H7 (cell line): ENCODE results near the gene HLF. TPM values are rescaled to one million over a fixed set of nuclear protein-coding genes. Genes with fewer than 3 reads are reported as not detected.
A peak's percentile ranks its signal among the peaks of the same experiment; 100 is the strongest.
"Not testable (repeated sequence)": the region's sequence is repeated elsewhere in the genome, so short reads cannot be mapped to it uniquely, and the experiment has no call there.

Experiments
- DNase-seq: peaks from one replicate; pipeline ENCODE4 v3.0.0; 2012
- H3K27me3 ChIP-seq: 2 replicates; pipeline ENCODE4 v1.6.0; 2011; ENCODE audit warnings: mild to moderate bottlenecking, low read length; ENCODE audit not compliant: control insufficient read depth, insufficient read depth
- H3K36me3 ChIP-seq: replicated peaks from 2 replicates; pipeline ENCODE4 v1.5.1; 2011; ENCODE audit warnings: low read length; ENCODE audit not compliant: control insufficient read depth, insufficient read depth
- H3K4me3 ChIP-seq: 2 replicates; pipeline ENCODE4 v1.5.1; 2011; ENCODE audit warnings: low read depth, mild to moderate bottlenecking, control low read depth, low read length, moderate library complexity; ENCODE audit not compliant: insufficient read depth
- total RNA-seq: library from RNA; depleted of rRNA; stranded (reverse); fragments of >200 nt; shearing (Covaris generic); gene quantifications from 2 replicates; pipeline ENCODE4 v1.2.3, GENCODE V29; 2014

HLF gene
- total RNA-seq, 1 experiment from 2014 or later, result 0.55 TPM

DNA sequence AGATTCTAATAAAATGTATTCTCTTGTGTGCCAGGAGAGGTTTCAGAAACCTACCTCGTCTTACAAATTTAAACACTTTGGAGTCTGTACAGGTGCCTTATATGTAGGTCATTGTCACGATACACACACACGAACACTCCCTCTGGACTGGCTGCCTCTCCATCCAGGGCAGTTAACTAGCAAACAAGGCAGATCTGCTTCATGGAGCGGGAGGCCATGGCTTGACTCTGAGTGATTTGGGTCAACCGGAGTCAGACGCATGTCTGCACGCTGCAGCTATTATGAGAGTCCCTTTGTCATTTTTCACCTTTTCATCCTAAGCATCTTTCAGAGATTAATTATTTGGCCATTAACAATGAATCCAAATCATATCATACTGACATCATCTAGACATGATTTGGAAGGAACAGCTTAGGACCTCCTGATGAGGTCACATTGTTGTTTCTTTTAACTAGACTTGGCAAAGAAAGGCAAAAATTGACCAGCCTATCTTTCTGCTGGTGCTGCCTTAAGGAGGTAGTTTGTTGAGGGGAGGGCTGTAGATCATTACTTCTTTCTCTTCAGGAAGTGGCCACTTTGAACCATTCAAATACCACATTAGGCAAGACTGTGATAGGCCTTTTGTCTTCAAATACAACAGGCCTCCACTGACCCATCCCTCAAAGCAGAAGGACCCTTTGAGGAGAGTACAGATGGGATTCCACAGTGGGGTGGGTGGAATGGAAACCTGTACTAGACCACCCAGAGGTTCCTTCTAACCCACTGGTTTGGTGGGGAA lies 58.9 kb downstream of the HLF start:
- no peak for DNase-seq
- H3K36me3 ChIP-seq, result no peaks in the 10 kb centered on the region
- H3K27me3 ChIP-seq, result no peaks in the 10 kb centered on the region
- H3K4me3 ChIP-seq, result no peak overlapping the region

DNA sequence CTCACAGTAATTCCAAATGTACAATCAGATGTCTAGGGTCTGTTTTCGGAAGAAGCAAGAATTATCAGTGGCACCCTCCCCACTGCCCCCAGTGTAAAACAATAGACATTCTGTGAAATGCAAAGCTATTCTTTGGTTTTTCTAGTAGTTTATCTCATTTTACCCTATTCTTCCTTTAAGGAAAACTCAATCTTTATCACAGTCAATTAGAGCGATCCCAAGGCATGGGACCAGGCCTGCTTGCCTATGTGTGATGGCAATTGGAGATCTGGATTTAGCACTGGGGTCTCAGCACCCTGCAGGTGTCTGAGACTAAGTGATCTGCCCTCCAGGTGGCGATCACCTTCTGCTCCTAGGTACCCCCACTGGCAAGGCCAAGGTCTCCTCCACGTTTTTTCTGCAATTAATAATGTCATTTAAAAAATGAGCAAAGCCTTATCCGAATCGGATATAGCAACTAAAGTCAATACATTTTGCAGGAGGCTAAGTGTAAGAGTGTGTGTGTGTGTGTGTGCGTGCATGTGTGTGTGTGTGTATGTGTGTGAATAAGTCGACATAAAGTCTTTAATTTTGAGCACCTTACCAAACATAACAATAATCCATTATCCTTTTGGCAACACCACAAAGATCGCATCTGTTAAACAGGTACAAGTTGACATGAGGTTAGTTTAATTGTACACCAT lies 59.7 kb downstream of the HLF start:
- Histone ChIP-seq H3K36me3 (no peaks in the 10 kb centered on the region), H3K4me3 (no peak overlapping the region), H3K27me3 (no peaks in the 10 kb centered on the region)
- DNase-seq, result no peak

DNA sequence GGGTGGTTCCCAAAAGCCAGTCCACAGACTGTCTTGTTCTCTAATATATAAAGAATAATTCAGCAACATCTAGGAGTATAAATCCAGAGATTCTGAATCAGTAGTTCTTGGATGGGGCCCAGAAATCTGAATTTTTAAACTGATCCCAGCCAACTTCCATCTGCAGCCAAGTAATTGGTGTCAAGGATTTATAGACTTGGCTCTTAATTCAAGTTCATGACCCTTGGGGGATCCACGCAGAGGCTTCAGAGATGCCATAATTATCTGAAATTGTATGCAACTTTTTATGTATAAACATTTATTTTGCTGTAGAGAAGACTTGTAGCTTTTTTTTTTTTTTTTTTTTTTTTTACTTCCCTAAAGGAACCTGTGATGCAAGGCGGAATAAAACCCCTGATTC lies 60.6 kb downstream of the HLF start:
- Histone ChIP-seq H3K4me3 (no peak overlapping the region), H3K27me3 (no peaks in the 10 kb centered on the region), H3K36me3 (no peaks in the 10 kb centered on the region)
- DNase-seq, result no peak

DNA sequence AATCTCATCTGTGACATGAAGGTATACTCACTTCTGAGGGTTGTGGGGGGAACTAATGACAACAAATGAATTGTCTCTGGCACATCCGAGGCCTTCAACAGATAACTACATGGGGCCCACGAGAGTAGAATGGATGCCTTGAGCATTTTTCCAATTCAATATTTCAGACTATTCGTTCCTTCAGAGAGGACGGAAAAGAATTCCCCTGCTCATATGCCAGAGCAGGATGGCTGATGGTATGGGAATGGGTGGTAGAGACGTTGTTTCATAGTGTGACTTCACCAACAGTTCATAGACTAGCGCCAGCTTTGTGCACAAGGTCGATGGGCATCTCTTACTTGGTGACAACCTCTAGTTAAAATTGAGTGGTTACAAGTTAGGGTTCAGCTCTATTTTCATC lies 61.3 kb downstream of the HLF start:
- Histone ChIP-seq H3K27me3 (no peaks in the 10 kb centered on the region), H3K4me3 (no peak overlapping the region), H3K36me3 (no peaks in the 10 kb centered on the region)
- no peak for DNase-seq

- Histone ChIP-seq H3K27me3 (no peaks in the 10 kb centered on the region), H3K36me3 (no peaks in the 10 kb centered on the region), H3K4me3 (no peak overlapping the region)
- DNase-seq, result no peak
Observed at GRCh38 chr17:55327225-55328088, 62.7 kb downstream of the HLF start.

DNA sequence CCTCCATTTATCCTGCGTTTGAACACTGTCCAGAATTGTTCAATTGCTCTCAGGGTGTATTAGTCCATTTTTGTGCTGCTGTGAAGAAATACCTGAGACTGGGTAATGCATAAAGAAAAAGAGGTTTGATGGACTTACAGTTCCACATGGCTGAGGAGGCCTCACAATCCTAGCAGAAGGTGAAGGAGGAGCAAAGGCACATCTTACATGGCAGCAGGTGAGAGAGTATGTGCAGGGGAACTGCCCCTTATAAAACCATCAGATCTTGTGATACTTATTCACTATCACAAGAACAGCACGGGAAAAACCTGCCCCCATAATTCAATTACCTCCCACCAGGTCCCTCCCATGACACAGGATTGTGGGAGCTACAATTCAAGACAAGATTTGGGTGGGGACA lies 63.8 kb downstream of the HLF start:
- H3K27me3 ChIP-seq, DNase-seq, H3K36me3 ChIP-seq: not testable (repeated sequence)

GRCh38 chr17:55330344-55330933 lies 65.7 kb downstream of the HLF start:
- no peaks in the 10 kb centered on the region for H3K27me3 ChIP-seq
- no peak overlapping the region for H3K4me3 ChIP-seq
- H3K36me3 ChIP-seq, result no peaks in the 10 kb centered on the region
- no peak for DNase-seq

More for the DNA sequence above, 63.8 kb downstream of the HLF start:
- H3K4me3 ChIP-seq, result not testable (repeated sequence)

DNA sequence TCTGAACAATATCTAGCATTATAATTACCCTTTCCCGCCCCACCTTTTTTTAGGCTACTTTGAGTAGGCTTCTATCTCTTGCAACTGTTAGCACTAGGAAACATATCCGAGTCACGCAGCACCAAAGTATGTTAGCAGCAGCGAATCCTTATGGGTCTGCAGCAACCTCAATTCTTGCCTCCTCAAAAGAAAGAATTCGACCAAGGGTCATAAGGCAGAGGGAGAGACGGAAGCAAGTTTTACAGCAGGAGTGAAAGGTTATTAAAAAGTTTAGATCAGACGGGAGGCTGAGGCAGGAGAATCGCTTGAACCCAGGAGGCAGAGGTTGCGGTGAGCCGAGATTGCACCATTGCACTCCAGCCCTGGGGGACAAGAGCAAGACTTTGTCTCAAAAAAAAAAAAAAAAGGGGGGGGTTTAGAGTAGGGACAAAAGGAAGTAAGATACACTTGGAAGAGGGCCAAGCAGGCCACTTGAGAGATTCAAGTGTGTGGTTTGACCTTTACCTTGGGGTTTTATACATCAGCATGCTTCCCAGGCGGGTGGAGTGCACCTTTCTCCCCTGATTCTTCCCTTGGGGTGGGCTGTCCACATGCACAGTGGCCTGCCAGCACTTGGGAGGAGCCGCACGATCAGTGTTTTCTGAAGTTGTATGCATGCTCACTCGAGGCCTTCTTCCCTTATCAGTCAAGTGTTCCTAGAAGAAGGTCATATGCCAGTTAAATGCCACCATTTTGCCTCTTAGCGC lies 67.7 kb downstream of the HLF start:
- Histone ChIP-seq H3K36me3 (no peaks in the 10 kb centered on the region), H3K27me3 (no peaks in the 10 kb centered on the region), H3K4me3 (no peak overlapping the region)
- no peak for DNase-seq

- no peak for DNase-seq
- no peaks in the 10 kb centered on the region for H3K36me3 ChIP-seq
- H3K4me3 ChIP-seq, result no peak overlapping the region
- H3K27me3 ChIP-seq, result no peaks in the 10 kb centered on the region
Observed at GRCh38 chr17:55334285-55334684, 69.5 kb downstream of the HLF start.

GRCh38 chr17:55334881-55335540 lies 70.3 kb downstream of the HLF start:
- DNase-seq, result peak; percentile 33
- Histone ChIP-seq H3K27me3 (no peaks in the 10 kb centered on the region), H3K36me3 (no peaks in the 10 kb centered on the region), H3K4me3 (peak overlapping the region; percentile 23; the same call in 1 of the 2 replicates)

DNA sequence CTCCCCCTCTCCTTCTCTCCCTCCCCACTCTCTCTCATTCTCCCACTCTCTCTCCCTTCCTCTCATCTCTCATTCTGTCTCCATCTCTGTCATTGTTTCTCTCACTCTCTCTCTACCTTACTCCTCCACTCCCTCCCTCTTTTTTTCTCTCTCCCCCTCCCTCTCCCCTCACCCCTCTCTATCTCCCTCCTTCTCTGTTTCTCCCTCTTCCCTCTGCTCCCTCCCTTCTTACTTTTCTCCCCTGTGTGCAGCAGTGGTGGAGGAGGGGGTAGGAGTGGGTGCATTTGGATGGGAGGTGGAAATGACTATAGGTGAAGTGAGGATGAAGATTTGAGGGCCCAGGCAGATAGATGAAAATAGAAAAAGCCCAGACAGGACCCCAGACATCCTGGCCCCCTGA lies 70.9 kb downstream of the HLF start:
- no peak for DNase-seq
- peak overlapping the region; percentile 23; the same call in 1 of the 2 replicates for H3K4me3 ChIP-seq
- H3K36me3 ChIP-seq, result no peaks in the 10 kb centered on the region
- H3K27me3 ChIP-seq, result no peaks in the 10 kb centered on the region

GRCh38 chr17:55336426-55336825 lies 71.7 kb downstream of the HLF start:
- Histone ChIP-seq H3K36me3 (no peaks in the 10 kb centered on the region), H3K27me3 (no peaks in the 10 kb centered on the region), H3K4me3 (no peak overlapping the region)
- no peak for DNase-seq

- H3K4me3 ChIP-seq, result no peak overlapping the region
- DNase-seq, result no peak
- no peaks in the 10 kb centered on the region for H3K27me3 ChIP-seq
- H3K36me3 ChIP-seq, result no peaks in the 10 kb centered on the region
Observed at GRCh38 chr17:55340176-55340575, 75.4 kb downstream of the HLF start.
